Activated naive CD4-positive, alpha-beta T cell treated with anti-CD3 and anti-CD28 coated beads for 36 hours (primary cell): Measurements from ENCODE around the gene VPS36. TPM values are rescaled to one million over a fixed set of nuclear protein-coding genes. Genes with fewer than 3 reads are reported as not detected.

Experiments
- CTCF ChIA-PET: fragments of 350-600 bp; sonication (Branson Sonifier 250); formaldehyde crosslinking; loops from one replicate; lab custom pipeline; 2021; ENCODE audit warnings: antibody characterized with exemption; lab: Charles Lee
- DNase-seq: peaks from one replicate; pipeline ENCODE4 v3.0.0-alpha.2; 2020
- H3K27ac Mint-ChIP-seq: one replicate; pipeline ENCODE4 v1.8.0; 2021; ENCODE audit warnings: mild to moderate bottlenecking, mixed read lengths
- H3K27me3 Mint-ChIP-seq: one replicate; pipeline ENCODE4 v1.8.0; 2021; ENCODE audit warnings: low read depth, mixed read lengths
- H3K36me3 Mint-ChIP-seq: one replicate; pipeline ENCODE4 v1.8.0; 2021; ENCODE audit warnings: low read depth, mixed read lengths
- H3K4me1 Mint-ChIP-seq: one replicate; pipeline ENCODE4 v1.8.0; 2021; ENCODE audit warnings: low read depth, mixed read lengths
- H3K4me3 Mint-ChIP-seq: one replicate; pipeline ENCODE4 v1.8.0; 2021; ENCODE audit warnings: mild to moderate bottlenecking, moderate library complexity, mixed read lengths
- H3K9me3 Mint-ChIP-seq: one replicate; pipeline ENCODE4 v1.8.0; 2021; ENCODE audit warnings: mixed read lengths
- intact Hi-C: fragments of 100-400 bp; cut with micrococcal nuclease; formaldehyde crosslinking; loops from one replicate; pipeline ENCODE4 v1.15.1; 2023
- total RNA-seq, 2 experiments: library from RNA; stranded (reverse); gene quantifications; one replicate each; pipeline ENCODE4 v1.2.3, GENCODE V29; 2021

VPS36 gene
- total RNA-seq, 2 experiments from 2014 or later, result 25.3 to 32.0 TPM

GRCh38 chr13:52454820-52455676 is 4.6 kb upstream of the VPS36 start, which contains the start of gene CKAP2:
Gene CKAP2, plus strand, starts transcription at chr13:52455478. Its CDS starts 79 bp downstream, at chr13:52455557.
- peaks cover 32% of the 10 kb centered on the region for H3K4me1 Mint-ChIP-seq
- H3K27ac Mint-ChIP-seq, result peak within 1 kb of the TSS; percentile 97
- H3K9me3 Mint-ChIP-seq, result no peaks in the 10 kb centered on the region
- peak; percentile 96 for DNase-seq
- intact Hi-C loops, result loop anchor here (1.0 to 5.0 kb wide), 8 partner anchors 162 to 1001 kb away; partner anchors contain the start of genes ALG11, SUGT1 and WDFY2
- peaks cover 25% of the 10 kb centered on the region for H3K36me3 Mint-ChIP-seq
- CTCF ChIA-PET, result no interaction called here
- peak within 1 kb of the TSS; percentile 89 for H3K4me3 Mint-ChIP-seq
- no peaks in the 10 kb centered on the region for H3K27me3 Mint-ChIP-seq

GRCh38 chr13:52454459-52454819 is 4.0 kb upstream of the VPS36 start:
- H3K9me3 Mint-ChIP-seq, result no peaks in the 10 kb centered on the region
- intact Hi-C loops, result loop anchor here (2.0 to 5.0 kb wide), 3 partner anchors 217 to 870 kb away; partner anchors contain the start of gene WDFY2
- DNase-seq, result peak; percentile 38
- H3K4me3 Mint-ChIP-seq, result peak overlapping the region; percentile 89
- peaks cover 30% of the 10 kb centered on the region for H3K4me1 Mint-ChIP-seq
- H3K36me3 Mint-ChIP-seq, result peaks cover 21% of the 10 kb centered on the region
- CTCF ChIA-PET, result no interaction called here
- H3K27ac Mint-ChIP-seq, result peak overlapping the region; percentile 97
- no peaks in the 10 kb centered on the region for H3K27me3 Mint-ChIP-seq

GRCh38 chr13:52452470-52452869 is 2.0 kb upstream of the VPS36 start:
- Mint-ChIP-seq H3K4me3 (no peak overlapping the region), H3K9me3 (no peaks in the 10 kb centered on the region), H3K4me1 (peaks cover 38% of the 10 kb centered on the region), H3K27me3 (no peaks in the 10 kb centered on the region), H3K36me3 (peaks cover 14% of the 10 kb centered on the region), H3K27ac (no peak overlapping the region)
- DNase-seq, result no peak
- intact Hi-C loops, result loop anchor here (5.0 kb wide), 1 partner anchor 215 kb away; no protein-coding TSS in a partner anchor
- CTCF ChIA-PET, result interaction anchor here (0.7 kb wide), 1 partner anchor 16 kb away, joined by 3 read pairs; no protein-coding TSS in a partner anchor

- Mint-ChIP-seq H3K4me1 (peaks cover 33% of the 10 kb centered on the region), H3K9me3 (no peaks in the 10 kb centered on the region), H3K36me3 (peaks cover 4% of the 10 kb centered on the region), H3K27me3 (no peaks in the 10 kb centered on the region), H3K27ac (peak overlapping the region; percentile 13), H3K4me3 (peak overlapping the region; percentile 81)
- no peak for DNase-seq
- CTCF ChIA-PET, result interaction anchor here (0.6 to 4.0 kb wide), 30 partner anchors 9 to 926 kb away, joined by 3 to 18 read pairs (median 4); partner anchors contain the start of genes ALG11 and SUGT1
- intact Hi-C loops, result loop anchor here (2.0 to 5.0 kb wide), 2 partner anchors 46 to 214 kb away; no protein-coding TSS in a partner anchor
These were observed 836 bp upstream of the VPS36 start for GRCh38 chr13:52451135-52451804.

- CTCF ChIA-PET, result interaction anchor here (0.6 to 4.0 kb wide), 28 partner anchors 9 to 438 kb away, joined by 3 to 18 read pairs (median 4); partner anchors contain the start of genes ALG11 and SUGT1
- peak overlapping the region; percentile 81 for H3K4me3 Mint-ChIP-seq
- no peak for DNase-seq
- intact Hi-C loops, result loop anchor here (1.0 to 5.0 kb wide), 10 partner anchors 46 to 554 kb away; partner anchors contain the start of genes ALG11 and SUGT1
- no peaks in the 10 kb centered on the region for H3K9me3 Mint-ChIP-seq
- no peaks in the 10 kb centered on the region for H3K27me3 Mint-ChIP-seq
- peaks cover 3% of the 10 kb centered on the region for H3K36me3 Mint-ChIP-seq
- peaks cover 30% of the 10 kb centered on the region for H3K4me1 Mint-ChIP-seq
- H3K27ac Mint-ChIP-seq, result peak overlapping the region; percentile 13
These were observed 321 bp upstream of the VPS36 start for GRCh38 chr13:52450793-52451116.

GRCh38 chr13:52449331-52450011 is 963 bp downstream of the VPS36 start:
- H3K36me3 Mint-ChIP-seq, result peaks cover 3% of the 10 kb centered on the region
- H3K4me3 Mint-ChIP-seq, result peak overlapping the region; percentile 92
- no peak for DNase-seq
- intact Hi-C loops, result loop anchor here (1.0 to 5.0 kb wide), 10 partner anchors 45 to 553 kb away; partner anchors contain the start of genes ALG11 and SUGT1
- H3K9me3 Mint-ChIP-seq, result no peaks in the 10 kb centered on the region
- H3K4me1 Mint-ChIP-seq, result peaks cover 28% of the 10 kb centered on the region
- H3K27me3 Mint-ChIP-seq, result no peaks in the 10 kb centered on the region
- CTCF ChIA-PET, result interaction anchor here (0.7 to 4.0 kb wide), 11 partner anchors 8 to 255 kb away, joined by 3 to 18 read pairs (median 4); no protein-coding TSS in a partner anchor
- H3K27ac Mint-ChIP-seq, result peak overlapping the region; percentile 79

GRCh38 chr13:52447815-52448552 is 2.5 kb downstream of the VPS36 start:
- Mint-ChIP-seq H3K4me3 (no peak overlapping the region), H3K9me3 (no peaks in the 10 kb centered on the region), H3K36me3 (peaks cover 3% of the 10 kb centered on the region), H3K27me3 (no peaks in the 10 kb centered on the region), H3K27ac (no peak overlapping the region), H3K4me1 (peaks cover 21% of the 10 kb centered on the region)
- intact Hi-C loops, result no loop called here
- DNase-seq, result no peak
- CTCF ChIA-PET, result interaction anchor here (0.5 to 4.0 kb wide), 12 partner anchors 10 to 832 kb away, joined by 3 to 18 read pairs (median 4); no protein-coding TSS in a partner anchor

- Mint-ChIP-seq H3K4me3 (no peak overlapping the region), H3K27ac (no peak overlapping the region), H3K36me3 (peaks cover 3% of the 10 kb centered on the region), H3K4me1 (peaks cover 21% of the 10 kb centered on the region), H3K9me3 (no peaks in the 10 kb centered on the region), H3K27me3 (no peaks in the 10 kb centered on the region)
- CTCF ChIA-PET, result interaction anchor here (0.5 to 2.0 kb wide), 8 partner anchors 17 to 832 kb away, joined by 3 to 6 read pairs (median 3); no protein-coding TSS in a partner anchor
- intact Hi-C loops, result no loop called here
- peak; percentile 26 for DNase-seq
These were observed 3.1 kb downstream of the VPS36 start for GRCh38 chr13:52447354-52447753.

GRCh38 chr13:52446265-52446664 is 4.2 kb downstream of the VPS36 start:
- no peaks in the 10 kb centered on the region for H3K9me3 Mint-ChIP-seq
- no peak overlapping the region for H3K27ac Mint-ChIP-seq
- H3K27me3 Mint-ChIP-seq, result no peaks in the 10 kb centered on the region
- intact Hi-C loops, result no loop called here
- peaks cover 21% of the 10 kb centered on the region for H3K4me1 Mint-ChIP-seq
- DNase-seq, result no peak
- no peak overlapping the region for H3K4me3 Mint-ChIP-seq
- H3K36me3 Mint-ChIP-seq, result peaks cover 5% of the 10 kb centered on the region
- CTCF ChIA-PET, result interaction anchor here (0.7 kb wide), 1 partner anchor 325 kb away, joined by 3 read pairs; no protein-coding TSS in a partner anchor

GRCh38 chr13:52432456-52432855 is 18.0 kb downstream of the VPS36 start:
- intact Hi-C loops, result no loop called here
- CTCF ChIA-PET, result interaction anchor here (0.6 to 2.1 kb wide), 2 partner anchors 17 to 88 kb away, joined by 3 to 7 read pairs; partner anchors contain the start of gene VPS36
- DNase-seq, result no peak
- Mint-ChIP-seq H3K27me3 (no peaks in the 10 kb centered on the region), H3K9me3 (no peaks in the 10 kb centered on the region), H3K4me1 (no peaks in the 10 kb centered on the region), H3K36me3 (peaks cover 32% of the 10 kb centered on the region), H3K4me3 (no peak overlapping the region), H3K27ac (no peak overlapping the region)

- Mint-ChIP-seq H3K4me3 (no peak overlapping the region), H3K4me1 (no peaks in the 10 kb centered on the region), H3K27me3 (no peaks in the 10 kb centered on the region), H3K36me3 (peaks cover 20% of the 10 kb centered on the region), H3K27ac (no peak overlapping the region), H3K9me3 (no peaks in the 10 kb centered on the region)
- CTCF ChIA-PET, result interaction anchor here (1.3 kb wide), 1 partner anchor 21 kb away, joined by 4 read pairs; no protein-coding TSS in a partner anchor
- DNase-seq, result no peak
- intact Hi-C loops, result no loop called here
These were observed 22.1 kb downstream of the VPS36 start for GRCh38 chr13:52428295-52428694.
